K562 treated with DMSO at 1 percent for 48 hours (cell line): ENCODE results near the gene MFSD6L. TPM values are rescaled to one million over a fixed set of nuclear protein-coding genes. Genes with fewer than 3 reads are reported as not detected.

Experiments
- total RNA-seq: library from RNA; unstranded; fragments of 300-600 nt; gene quantifications from 2 replicates; pipeline ENCODE4 v1.2.3, GENCODE V29; 2022; ENCODE audit warnings: low replicate concordance; ENCODE audit errors: extremely low read depth

The MFSD6L gene
- total RNA-seq, result not detected in 2 replicates

GRCh38 chr17:8798846-8799569 is at the start of gene MFSD6L:
TSS of gene MFSD6L (minus strand) at chr17:8799365. CDS start at chr17:8799120, 245 bp downstream.

GRCh38 chr17:8758137-8758596 is 41.0 kb downstream of the MFSD6L start, which contains the start of gene SPDYE4:
TSS of gene SPDYE4 (minus strand) at chr17:8758546. CDS start at chr17:8758382, 164 bp downstream.

Other genes with a start within 250 kb of the MFSD6L start
- gene MYH10, start 168.6 kb downstream of the MFSD6L start, total RNA-seq, result not detected in 2 replicates
- gene CCDC42, start 54.5 kb downstream of the MFSD6L start, total RNA-seq, result not detected in 2 replicates
- not detected in 2 replicates for gene SPDYE4, start 40.8 kb downstream of the MFSD6L start, total RNA-seq
- gene PIK3R6, start 68.3 kb upstream of the MFSD6L start, total RNA-seq, result not detected in 2 replicates
- not detected in 2 replicates for gene PIK3R5, start 166.3 kb upstream of the MFSD6L start, total RNA-seq
- gene NTN1, start 222.1 kb upstream of the MFSD6L start, total RNA-seq, result not detected in 2 replicates